Astrocyte (in vitro differentiated cells and primary cell): ENCODE measurements around the gene DCP2. TPM values are rescaled to one million over a fixed set of nuclear protein-coding genes. Genes with fewer than 3 reads are reported as not detected.

Source experiments
- DNase-seq: peaks from one replicate; pipeline ENCODE4 v3.0.0-alpha.2; 2010; ENCODE audit warnings: low read depth
- FAIRE-seq: peaks from 2 replicates; lab custom pipeline; 2011; peaks lifted over from hg19 to GRCh38; lab: Jason Lieb, UNC
- H2AFZ ChIP-seq: 2 replicates; pipeline ENCODE4 v1.6.0; 2012; ENCODE audit warnings: low read depth, low read length, inconsistent platforms
- H3K27ac ChIP-seq: 2 replicates; pipeline ENCODE4 v1.5.1; 2011; ENCODE audit warnings: low read depth, low read length, inconsistent platforms
- H3K27me3 ChIP-seq: 2 replicates; pipeline ENCODE4 v1.6.0; 2011; ENCODE audit warnings: low read length, inconsistent platforms; ENCODE audit not compliant: insufficient read depth
- H3K36me3 ChIP-seq: 2 replicates; pipeline ENCODE4 v1.5.1; 2011; ENCODE audit warnings: low read length, inconsistent platforms; ENCODE audit not compliant: insufficient read depth
- H3K4me1 ChIP-seq: 2 replicates; pipeline ENCODE4 v1.5.1; 2011; ENCODE audit warnings: low read length, inconsistent platforms; ENCODE audit not compliant: insufficient read depth
- H3K4me2 ChIP-seq: 2 replicates; pipeline ENCODE4 v1.6.0; 2012; ENCODE audit warnings: low read length, inconsistent platforms
- H3K4me3 ChIP-seq: 2 replicates; pipeline ENCODE4 v1.5.1; 2011; ENCODE audit warnings: low read depth, mild to moderate bottlenecking, low read length, inconsistent platforms; ENCODE audit not compliant: insufficient read depth
- H3K79me2 ChIP-seq: 2 replicates; pipeline ENCODE4 v1.6.0; 2012; ENCODE audit warnings: mild to moderate bottlenecking, low read length, inconsistent platforms; ENCODE audit not compliant: insufficient read depth
- H3K9ac ChIP-seq: 2 replicates; pipeline ENCODE4 v1.6.0; 2012; ENCODE audit warnings: mild to moderate bottlenecking, low read length, inconsistent platforms
- H3K9me3 ChIP-seq: 2 replicates; pipeline ENCODE4 v1.5.1; 2012; ENCODE audit warnings: low read depth, mild to moderate bottlenecking, low read length, inconsistent platforms; ENCODE audit not compliant: insufficient read depth
- H4K20me1 ChIP-seq: 2 replicates; pipeline ENCODE4 v1.6.0; 2012; ENCODE audit warnings: low read length, inconsistent platforms; ENCODE audit not compliant: insufficient read depth
- H3K27ac Mint-ChIP-seq: one replicate; pipeline ENCODE4 v1.8.0; 2021; ENCODE audit warnings: mild to moderate bottlenecking, mixed read lengths; ENCODE audit not compliant: unreplicated experiment
- H3K27me3 Mint-ChIP-seq: one replicate; pipeline ENCODE4 v1.8.0; 2021; ENCODE audit warnings: low read depth, mixed read lengths; ENCODE audit not compliant: unreplicated experiment
- H3K36me3 Mint-ChIP-seq: one replicate; pipeline ENCODE4 v1.8.0; 2021; ENCODE audit warnings: low read depth, mixed read lengths; ENCODE audit not compliant: unreplicated experiment
- H3K4me1 Mint-ChIP-seq: one replicate; pipeline ENCODE4 v1.8.0; 2021; ENCODE audit warnings: low read depth, mixed read lengths; ENCODE audit not compliant: unreplicated experiment
- H3K4me3 Mint-ChIP-seq: one replicate; pipeline ENCODE4 v1.8.0; 2021; ENCODE audit warnings: mild to moderate bottlenecking, moderate library complexity, mixed read lengths; ENCODE audit not compliant: unreplicated experiment
- H3K9me3 Mint-ChIP-seq: one replicate; pipeline ENCODE4 v1.8.0; 2021; ENCODE audit warnings: mild to moderate bottlenecking, mixed read lengths; ENCODE audit not compliant: unreplicated experiment
- CTCF ChIP-seq: IDR thresholded peaks from 2 replicates; pipeline ENCODE4 v1.5.1; 2011; ENCODE audit warnings: low read depth, mild to moderate bottlenecking, inconsistent platforms, low read length, moderate library complexity; ENCODE audit not compliant: insufficient read depth
- EZH2 ChIP-seq: IDR thresholded peaks from 2 replicates; pipeline ENCODE4 v1.6.1; 2012; ENCODE audit warnings: mild to moderate bottlenecking, low read length, inconsistent platforms; ENCODE audit not compliant: insufficient read depth
- total RNA-seq: library from RNA; stranded (reverse); gene quantifications from 2 replicates; pipeline ENCODE4 v1.2.1, GENCODE V29; 2021

DCP2 gene
- total RNA-seq, 1 donor from 2014 or later = 48.9 TPM

DNA sequence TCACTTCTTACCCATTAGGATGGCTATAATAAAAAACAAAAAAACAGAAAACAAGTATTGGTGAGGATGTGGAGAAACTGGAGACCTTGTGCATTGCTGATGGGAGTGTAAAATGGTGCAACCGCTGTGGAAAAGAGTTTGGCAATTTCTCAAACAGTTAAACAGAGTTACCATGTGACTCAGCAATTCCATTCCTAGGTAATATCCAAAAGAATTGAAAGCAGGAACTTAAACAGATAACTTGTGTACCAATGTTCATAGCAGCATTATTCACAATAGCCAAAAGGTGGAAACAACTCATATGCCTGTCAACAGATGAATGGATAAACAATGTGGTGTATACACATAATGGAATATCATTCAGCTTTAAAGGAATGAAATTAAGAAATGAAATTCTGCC, 28.9 kb downstream of the DCP2 start:
- Histone ChIP-seq H3K79me2 (no peaks in the 10 kb centered on the region), H3K4me2 (no peak overlapping the region), H3K27me3 (no peaks in the 10 kb centered on the region), H3K4me1 (peaks cover 4% of the 10 kb centered on the region), H2AFZ (no peak overlapping the region), H4K20me1 (no peaks in the 10 kb centered on the region), H3K9ac (no peak overlapping the region), H3K4me3 (no peak overlapping the region), H3K9me3 (no peaks in the 10 kb centered on the region), H3K27ac (no peak overlapping the region), H3K36me3 (peaks cover 11% of the 10 kb centered on the region)
- Mint-ChIP-seq H3K4me3 (peak overlapping the region; percentile 12), H3K36me3 (peaks cover 10% of the 10 kb centered on the region), H3K9me3 (no peaks in the 10 kb centered on the region), H3K27ac (no peak overlapping the region), H3K27me3 (no peaks in the 10 kb centered on the region), H3K4me1 (peaks cover 8% of the 10 kb centered on the region)
- no peak for TF ChIP-seq EZH2
- no peak for TF ChIP-seq CTCF
- DNase-seq = peak; percentile 53
- FAIRE-seq = no peak

GRCh38 chr5:113017881-113018635, 41.5 kb downstream of the DCP2 start:
- FAIRE-seq (peak; percentile 81), DNase-seq (peak; percentile 92)
- no peak for TF ChIP-seq CTCF
- no peak for TF ChIP-seq EZH2
- Mint-ChIP-seq H3K27me3 (no peaks in the 10 kb centered on the region), H3K4me3 (no peak overlapping the region), H3K27ac (peak overlapping the region; percentile 27), H3K36me3 (no peaks in the 10 kb centered on the region), H3K9me3 (no peaks in the 10 kb centered on the region), H3K4me1 (peaks cover 37% of the 10 kb centered on the region)
- Histone ChIP-seq H3K27ac (peak overlapping the region; percentile 75), H3K4me2 (peak overlapping the region; percentile 39), H4K20me1 (no peaks in the 10 kb centered on the region), H3K4me3 (no peak overlapping the region), H3K9ac (no peak overlapping the region), H3K4me1 (peaks cover 39% of the 10 kb centered on the region), H3K9me3 (no peaks in the 10 kb centered on the region), H3K36me3 (peaks cover 12% of the 10 kb centered on the region), H2AFZ (no peak overlapping the region), H3K79me2 (peaks cover 6% of the 10 kb centered on the region), H3K27me3 (no peaks in the 10 kb centered on the region)
